ENCODE data around the gene DCTPP1.
A peak's percentile ranks its signal among the peaks of the same experiment; 100 is the strongest.

The DCTPP1 gene

DNA sequence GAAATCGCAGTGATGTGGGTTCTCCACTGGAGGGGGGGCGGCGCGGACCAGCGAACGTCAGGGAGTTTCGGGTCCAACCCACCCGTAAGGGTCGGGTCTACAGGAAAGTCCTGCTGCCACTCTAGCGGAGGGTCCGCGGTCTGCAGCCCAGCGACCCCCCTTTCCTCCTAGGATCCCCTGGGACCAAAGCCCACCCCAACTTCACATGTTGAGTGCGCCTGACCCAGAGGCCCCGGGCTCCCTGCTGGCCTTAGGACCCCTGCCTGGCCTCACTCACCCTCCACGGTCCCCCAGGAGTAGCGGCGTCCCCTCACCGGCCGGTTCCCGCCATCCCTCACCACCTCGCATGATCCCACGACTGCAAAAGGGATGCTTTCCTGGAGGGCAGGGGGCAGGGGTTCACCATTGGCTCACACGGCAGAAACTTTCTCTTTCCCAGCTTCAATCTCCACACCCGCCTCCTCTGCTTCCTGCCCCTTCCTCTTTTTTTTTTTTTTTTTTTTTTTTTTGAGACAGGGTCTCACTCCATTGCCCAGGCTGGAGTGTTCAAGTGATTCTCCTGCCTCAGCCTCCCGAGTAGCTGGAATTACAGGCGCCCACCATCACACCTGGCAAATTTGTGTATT, 50.6 kb downstream of the DCTPP1 start:
- DNase-seq (ENCODE audit: low read depth) = no peak
- TF ChIP-seq, protein P1, sequence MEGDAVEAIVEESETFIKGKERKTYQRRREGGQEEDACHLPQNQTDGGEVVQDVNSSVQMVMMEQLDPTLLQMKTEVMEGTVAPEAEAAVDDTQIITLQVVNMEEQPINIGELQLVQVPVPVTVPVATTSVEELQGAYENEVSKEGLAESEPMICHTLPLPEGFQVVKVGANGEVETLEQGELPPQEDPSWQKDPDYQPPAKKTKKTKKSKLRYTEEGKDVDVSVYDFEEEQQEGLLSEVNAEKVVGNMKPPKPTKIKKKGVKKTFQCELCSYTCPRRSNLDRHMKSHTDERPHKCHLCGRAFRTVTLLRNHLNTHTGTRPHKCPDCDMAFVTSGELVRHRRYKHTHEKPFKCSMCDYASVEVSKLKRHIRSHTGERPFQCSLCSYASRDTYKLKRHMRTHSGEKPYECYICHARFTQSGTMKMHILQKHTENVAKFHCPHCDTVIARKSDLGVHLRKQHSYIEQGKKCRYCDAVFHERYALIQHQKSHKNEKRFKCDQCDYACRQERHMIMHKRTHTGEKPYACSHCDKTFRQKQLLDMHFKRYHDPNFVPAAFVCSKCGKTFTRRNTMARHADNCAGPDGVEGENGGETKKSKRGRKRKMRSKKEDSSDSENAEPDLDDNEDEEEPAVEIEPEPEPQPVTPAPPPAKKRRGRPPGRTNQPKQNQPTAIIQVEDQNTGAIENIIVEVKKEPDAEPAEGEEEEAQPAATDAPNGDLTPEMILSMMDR (IDR thresholded peaks at IDR 0.05; ENCODE audit: low read length, missing control alignments) = no peak
- peak overlapping the region; percentile 77 for H3K4me3 ChIP-seq (replicated peaks; ENCODE audit: low read depth, low read length)

DNA sequence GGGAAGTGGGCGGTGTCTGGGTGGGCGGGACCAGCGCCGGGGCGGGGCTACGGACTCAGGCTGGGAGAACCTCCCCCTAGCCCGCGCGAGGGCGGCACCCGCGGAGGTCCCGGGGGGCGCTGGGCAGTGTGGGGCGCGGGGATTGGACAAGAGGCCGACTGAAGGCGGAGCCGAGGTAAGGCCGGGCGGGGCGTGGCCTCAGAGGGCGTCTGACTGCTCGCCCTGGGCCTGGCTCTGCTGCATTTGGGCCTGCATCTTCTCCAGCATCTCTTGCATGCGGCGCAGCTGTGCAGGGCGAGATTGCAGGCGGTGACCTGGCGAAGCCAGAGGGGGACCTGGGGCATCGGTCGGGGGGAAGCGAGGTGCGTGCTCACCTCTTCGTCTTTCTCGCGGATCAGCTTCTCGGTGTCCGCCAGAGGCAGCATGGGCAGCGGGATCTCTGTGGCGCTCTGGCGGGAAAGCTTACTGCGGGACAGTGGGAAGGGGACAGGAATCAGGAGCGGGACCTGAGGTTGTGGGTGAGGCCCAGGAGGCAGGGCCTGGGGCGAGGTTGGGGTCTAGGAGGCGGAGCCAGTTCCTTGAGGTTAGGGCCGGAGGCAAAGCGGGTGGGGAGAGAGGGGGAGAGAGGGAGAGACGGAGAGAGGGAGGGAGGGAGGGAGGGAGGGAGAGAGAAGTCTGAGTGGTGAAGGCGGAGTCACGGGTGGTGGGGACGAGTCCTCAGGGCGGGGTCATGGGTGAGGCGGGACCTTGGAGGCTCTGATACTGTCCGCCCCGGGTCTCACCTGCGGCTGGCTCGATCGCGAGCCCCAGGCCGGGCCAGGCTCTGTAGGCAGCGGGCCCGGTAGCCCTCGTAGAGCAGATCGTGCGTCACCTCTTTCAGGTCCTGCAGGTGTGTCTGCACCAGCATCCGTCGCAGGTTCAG, 51.3 kb downstream of the DCTPP1 start:
- peak; percentile 98 for DNase-seq (ENCODE audit: low read depth)
- TF ChIP-seq, protein P1 (IDR thresholded peaks at IDR 0.05; ENCODE audit: low read length, missing control alignments) = peak; percentile 28
- H3K4me3 ChIP-seq (replicated peaks; ENCODE audit: low read depth, low read length) = peak overlapping the region; percentile 77

DNA sequence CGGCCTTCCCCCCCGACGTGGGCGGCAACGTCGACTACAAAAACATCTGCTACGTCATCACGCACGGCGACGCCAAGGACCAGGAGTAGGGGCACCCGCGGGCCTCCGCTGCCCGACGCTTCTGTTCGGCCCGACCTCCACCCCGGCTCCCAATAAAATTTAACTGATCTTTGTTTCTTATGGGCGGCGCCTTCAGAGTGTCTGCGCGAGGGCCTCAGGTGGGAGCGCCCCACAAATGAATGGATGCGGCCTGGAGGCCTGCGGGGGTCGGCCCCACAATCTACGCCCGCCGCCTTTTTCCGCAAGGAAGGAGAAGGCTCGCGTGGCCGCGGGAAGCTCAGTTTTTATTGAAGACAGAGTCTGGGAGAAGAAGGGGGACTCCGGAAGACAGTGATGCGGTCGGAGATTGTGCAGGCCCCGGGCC, 52.0 kb downstream of the DCTPP1 start:
- H3K4me3 ChIP-seq (replicated peaks; ENCODE audit: low read depth, low read length) = peak overlapping the region; percentile 77
- TF ChIP-seq, protein P1 (IDR thresholded peaks at IDR 0.05; ENCODE audit: low read length, missing control alignments) = no peak
- DNase-seq (ENCODE audit: low read depth) = peak; percentile 93

DNA sequence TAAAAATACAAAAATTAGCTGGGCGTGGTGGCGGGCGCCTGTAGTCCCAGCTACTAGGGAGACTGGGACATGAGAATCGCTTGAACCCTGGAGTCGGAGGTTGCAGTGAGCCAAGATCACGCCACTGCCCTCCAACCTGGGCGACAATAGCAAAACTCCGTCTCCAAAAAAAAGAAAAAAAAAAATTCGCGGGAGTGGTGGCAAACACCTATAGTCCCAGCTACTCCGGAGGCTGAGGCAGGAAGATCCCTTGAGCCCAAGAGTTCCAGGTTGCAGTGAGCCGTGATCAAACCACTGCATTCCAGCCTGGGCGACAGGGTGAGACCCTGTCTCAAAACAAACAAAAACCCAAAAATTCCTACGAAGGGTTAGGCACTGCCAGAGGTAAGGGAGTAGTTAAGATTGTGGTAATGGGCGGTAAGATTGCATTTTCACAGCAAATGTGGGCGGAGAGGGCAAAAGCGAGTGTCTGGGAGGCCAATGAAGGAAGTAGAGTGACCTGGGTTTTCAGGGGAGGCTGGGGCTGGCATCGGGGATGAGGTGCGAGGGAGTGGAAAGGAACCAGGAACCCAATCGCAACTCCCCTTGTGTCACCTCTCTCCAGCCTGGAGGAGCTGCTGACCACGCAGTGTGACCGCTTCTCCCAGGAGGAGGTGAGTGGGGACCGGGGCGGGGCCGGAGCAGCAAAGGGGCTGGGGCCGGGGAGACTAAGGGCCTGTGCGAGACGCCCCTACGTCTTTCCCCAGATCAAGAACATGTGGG, 52.6 kb downstream of the DCTPP1 start:
- TF ChIP-seq, protein P1 (IDR thresholded peaks at IDR 0.05; ENCODE audit: low read length, missing control alignments) = no peak
- DNase-seq (ENCODE audit: low read depth) = no peak
- H3K4me3 ChIP-seq (replicated peaks; ENCODE audit: low read depth, low read length) = peak overlapping the region; percentile 77

DNA sequence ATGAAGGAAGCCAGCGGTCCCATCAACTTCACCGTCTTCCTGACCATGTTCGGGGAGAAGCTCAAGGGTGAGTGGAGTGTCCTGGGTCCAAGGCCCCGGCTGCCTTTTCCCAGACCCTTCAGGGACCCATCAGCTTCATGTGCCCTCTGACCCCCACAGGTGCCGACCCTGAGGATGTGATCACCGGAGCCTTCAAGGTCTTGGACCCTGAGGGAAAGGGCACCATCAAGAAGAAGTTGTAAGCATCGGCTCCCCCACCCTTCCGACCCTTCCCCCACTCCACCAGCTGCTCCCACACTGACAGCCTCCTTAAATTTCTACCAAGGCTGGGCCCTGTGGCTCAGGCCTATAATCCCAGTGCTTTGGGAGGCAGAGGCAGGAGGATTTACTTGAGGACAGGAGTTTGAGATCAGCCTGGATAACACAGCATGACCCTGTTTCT, 53.3 kb downstream of the DCTPP1 start:
- no peak for DNase-seq (ENCODE audit: low read depth)
- H3K4me3 ChIP-seq (replicated peaks; ENCODE audit: low read depth, low read length) = no peak overlapping the region
- TF ChIP-seq, protein P1 (IDR thresholded peaks at IDR 0.05; ENCODE audit: low read length, missing control alignments) = no peak

DNA sequence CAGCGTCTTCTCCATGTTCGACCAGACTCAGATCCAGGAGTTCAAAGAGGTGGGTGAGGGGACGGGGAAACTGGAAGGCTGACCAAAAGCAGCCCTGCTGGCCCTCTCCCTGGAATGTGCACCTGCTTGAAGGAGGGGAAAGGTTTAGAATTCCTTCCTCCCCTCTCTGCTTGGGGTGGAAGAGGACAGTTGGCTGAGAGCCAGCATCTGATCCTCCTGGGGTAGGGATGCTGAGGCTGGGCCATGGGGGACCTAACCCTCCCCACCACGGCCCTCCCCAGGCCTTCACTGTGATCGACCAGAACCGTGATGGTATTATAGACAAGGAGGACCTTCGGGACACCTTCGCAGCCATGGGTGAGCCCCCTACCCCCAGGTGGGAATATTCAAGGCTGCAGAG, 54.0 kb downstream of the DCTPP1 start:
- no peak for DNase-seq (ENCODE audit: low read depth)
- TF ChIP-seq, protein P1 (IDR thresholded peaks at IDR 0.05; ENCODE audit: low read length, missing control alignments) = no peak
- H3K4me3 ChIP-seq (replicated peaks; ENCODE audit: low read depth, low read length) = no peak overlapping the region

All from fibroblast of pulmonary artery (primary cell).